PFSK-1 (cell line): Measurements from ENCODE around the gene OR52A1.

ENCODE experiments used
- FOXP2 ChIP-seq: optimal IDR thresholded peaks from 2 replicates; pipeline ENCODE3; 2011; ENCODE audit warnings: borderline replicate concordance, control low read depth, inconsistent platforms; ENCODE audit not compliant: insufficient read depth; ENCODE audit errors: extremely low read length, extremely low read depth
- POLR2AphosphoS5 ChIP-seq: IDR thresholded peaks from 2 replicates; pipeline ENCODE4 v1.6.1; 2012; ENCODE audit warnings: low read depth, mild to moderate bottlenecking, control low read depth, low read length, moderate library complexity
- SIN3A ChIP-seq: IDR thresholded peaks from 2 replicates; pipeline ENCODE4 v1.6.1; 2012; ENCODE audit warnings: mild to moderate bottlenecking, low read length, moderate library complexity, borderline replicate concordance; ENCODE audit not compliant: insufficient read depth
- TAF1 ChIP-seq: IDR thresholded peaks from 2 replicates; pipeline ENCODE4 v1.6.1; 2012; ENCODE audit warnings: low read length, control low read depth, borderline replicate concordance; ENCODE audit not compliant: insufficient read depth
- TF ChIP-seq, protein P1 (sequence below), 2 experiments: IDR thresholded peaks; 2 replicates each; pipeline versions ENCODE4 v1.6.1 to v1.8.0; 2011 to 2012; ENCODE audit warnings: low read depth in 2 of 2, low read length in 2 of 2, control low read depth in 1 of 2, inconsistent platforms in 1 of 2, mild to moderate bottlenecking in 1 of 2, moderate library complexity in 1 of 2; ENCODE audit not compliant: insufficient read depth in 1 of 2

OR52A1 gene

DNA sequence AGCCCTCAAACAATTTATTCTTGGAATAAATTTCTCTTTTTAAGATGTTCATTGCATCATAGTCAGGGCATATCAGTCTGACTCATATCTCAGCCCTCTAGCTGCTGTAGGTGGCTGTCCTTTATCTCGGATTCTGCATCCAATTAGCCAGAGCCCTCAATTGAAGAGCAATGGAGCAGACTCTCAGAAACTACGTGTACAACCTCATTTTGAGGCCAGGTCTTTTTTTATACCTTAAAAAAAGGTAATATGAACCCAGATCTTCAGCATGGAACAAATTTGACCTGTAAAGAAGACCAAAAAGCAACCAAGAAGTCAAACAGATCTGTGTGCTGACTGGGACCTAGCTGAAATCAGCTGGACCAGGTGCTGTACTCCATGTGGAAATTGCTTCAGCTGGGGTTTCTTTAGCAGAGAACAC lies 25.1 kb downstream of the OR52A1 start:
- no peak for TF ChIP-seq TAF1

GRCh38 chr11:5124891-5125620 lies 29.5 kb downstream of the OR52A1 start:
- TF ChIP-seq POLR2AphosphoS5 (no peak), SIN3A (no peak), TAF1 (no peak), FOXP2 (no peak)
- TF ChIP-seq, protein P1, sequence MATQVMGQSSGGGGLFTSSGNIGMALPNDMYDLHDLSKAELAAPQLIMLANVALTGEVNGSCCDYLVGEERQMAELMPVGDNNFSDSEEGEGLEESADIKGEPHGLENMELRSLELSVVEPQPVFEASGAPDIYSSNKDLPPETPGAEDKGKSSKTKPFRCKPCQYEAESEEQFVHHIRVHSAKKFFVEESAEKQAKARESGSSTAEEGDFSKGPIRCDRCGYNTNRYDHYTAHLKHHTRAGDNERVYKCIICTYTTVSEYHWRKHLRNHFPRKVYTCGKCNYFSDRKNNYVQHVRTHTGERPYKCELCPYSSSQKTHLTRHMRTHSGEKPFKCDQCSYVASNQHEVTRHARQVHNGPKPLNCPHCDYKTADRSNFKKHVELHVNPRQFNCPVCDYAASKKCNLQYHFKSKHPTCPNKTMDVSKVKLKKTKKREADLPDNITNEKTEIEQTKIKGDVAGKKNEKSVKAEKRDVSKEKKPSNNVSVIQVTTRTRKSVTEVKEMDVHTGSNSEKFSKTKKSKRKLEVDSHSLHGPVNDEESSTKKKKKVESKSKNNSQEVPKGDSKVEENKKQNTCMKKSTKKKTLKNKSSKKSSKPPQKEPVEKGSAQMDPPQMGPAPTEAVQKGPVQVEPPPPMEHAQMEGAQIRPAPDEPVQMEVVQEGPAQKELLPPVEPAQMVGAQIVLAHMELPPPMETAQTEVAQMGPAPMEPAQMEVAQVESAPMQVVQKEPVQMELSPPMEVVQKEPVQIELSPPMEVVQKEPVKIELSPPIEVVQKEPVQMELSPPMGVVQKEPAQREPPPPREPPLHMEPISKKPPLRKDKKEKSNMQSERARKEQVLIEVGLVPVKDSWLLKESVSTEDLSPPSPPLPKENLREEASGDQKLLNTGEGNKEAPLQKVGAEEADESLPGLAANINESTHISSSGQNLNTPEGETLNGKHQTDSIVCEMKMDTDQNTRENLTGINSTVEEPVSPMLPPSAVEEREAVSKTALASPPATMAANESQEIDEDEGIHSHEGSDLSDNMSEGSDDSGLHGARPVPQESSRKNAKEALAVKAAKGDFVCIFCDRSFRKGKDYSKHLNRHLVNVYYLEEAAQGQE (IDR thresholded peaks at IDR 0.05; ENCODE audit: insufficient read depth in 1 of 2, low read depth in 2 of 2, low read length in 2 of 2) = no peak

DNA sequence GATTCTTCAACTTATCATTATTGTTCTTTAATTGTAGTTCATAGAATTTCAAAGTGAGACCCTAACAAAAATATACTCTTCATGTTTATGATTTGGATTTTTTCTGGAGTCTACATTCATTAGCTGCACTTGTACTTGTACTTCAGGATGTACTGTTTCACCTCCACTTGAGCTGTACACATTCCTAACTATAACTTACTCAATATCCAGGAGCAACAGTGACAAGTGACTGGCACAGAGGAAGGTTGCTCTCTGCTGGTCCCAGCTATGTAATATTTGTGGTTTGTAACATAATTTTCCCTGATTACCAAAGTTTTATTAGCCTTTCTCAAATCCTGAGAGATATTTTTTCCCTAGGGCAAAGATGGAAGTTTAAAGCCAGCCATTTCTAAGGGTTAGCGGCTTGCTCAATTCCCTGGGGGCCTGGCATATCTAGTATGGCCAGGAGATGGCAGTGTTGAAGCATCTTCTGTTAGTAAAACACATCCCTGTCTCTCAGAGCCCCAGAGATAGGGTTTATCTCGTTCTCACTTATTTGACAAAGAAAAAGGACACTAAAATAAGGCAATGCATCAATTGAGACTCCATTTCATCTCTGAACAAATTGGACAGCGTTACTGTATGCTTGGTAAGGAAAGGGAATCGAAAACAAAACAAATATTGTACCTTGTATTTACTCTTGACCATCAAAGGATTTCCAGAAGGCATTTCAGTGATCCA lies 30.6 kb downstream of the OR52A1 start:
- no peak for TF ChIP-seq POLR2AphosphoS5
- no peak for TF ChIP-seq TAF1
- no peak for TF ChIP-seq FOXP2
- no peak for TF ChIP-seq SIN3A
- TF ChIP-seq, protein P1 (IDR thresholded peaks at IDR 0.05; ENCODE audit: insufficient read depth in 1 of 2, low read depth in 2 of 2, low read length in 2 of 2) = no peak

GRCh38 chr11:5118893-5119292 lies 35.7 kb downstream of the OR52A1 start:
- TF ChIP-seq POLR2AphosphoS5 (no peak), SIN3A (no peak), FOXP2 (no peak), TAF1 (no peak)
- TF ChIP-seq, protein P1 (IDR thresholded peaks at IDR 0.05; ENCODE audit: insufficient read depth in 1 of 2, low read depth in 2 of 2, low read length in 2 of 2) = no peak

- TF ChIP-seq, protein P1 (IDR thresholded peaks at IDR 0.05; ENCODE audit: insufficient read depth in 1 of 2, low read depth in 2 of 2, low read length in 2 of 2) = no peak
- TF ChIP-seq TAF1 = no peak
Measured at GRCh38 chr11:5117588-5117987, 37.0 kb downstream of the OR52A1 start.
